Spinal cord (tissue), 10 donors: ENCODE measurements around the gene DNAI4. TPM values are rescaled to one million over a fixed set of nuclear protein-coding genes. Genes with fewer than 3 reads are reported as not detected.
A peak's percentile ranks its signal among the peaks of the same experiment; 100 is the strongest.

ENCODE experiments used
- DNase-seq, 6 donors: peaks; one replicate each; pipeline versions ENCODE4 v3.0.0 to v3.0.0-alpha.2; 2013 to 2015; ENCODE audit warnings: low spot score in 6 of 6, low read depth in 4 of 6
- H3K27ac ChIP-seq: one replicate; pipeline ENCODE4 v1.5.1; 2013; ENCODE audit warnings: low read depth, low read length, control low read depth
- H3K27me3 ChIP-seq: one replicate; pipeline ENCODE4 v1.6.1; 2013; ENCODE audit warnings: low read length; ENCODE audit not compliant: control insufficient read depth, insufficient read depth
- H3K36me3 ChIP-seq: one replicate; pipeline ENCODE4 v1.6.1; 2013; ENCODE audit warnings: low read length; ENCODE audit not compliant: control insufficient read depth, insufficient read depth
- H3K4me1 ChIP-seq: one replicate; pipeline ENCODE4 v1.6.1; 2013; ENCODE audit warnings: low read length; ENCODE audit not compliant: control insufficient read depth, insufficient read depth
- H3K4me3 ChIP-seq: one replicate; pipeline ENCODE4 v1.5.1; 2013; ENCODE audit warnings: low read depth, low read length, control low read depth
- H3K9me3 ChIP-seq: one replicate; pipeline ENCODE4 v1.6.1; 2013; ENCODE audit warnings: low read length; ENCODE audit not compliant: control insufficient read depth, insufficient read depth
- WGBS: methylation state at CpG from one replicate; pipeline ENCODE4 v1.1.5; 2013; ENCODE audit warnings: missing lambda C conversion rate; ENCODE audit not compliant: insufficient coverage; 5-methylcytosine and 5-hydroxymethylcytosine counted together
- polyA plus RNA-seq, 2 donors: library from polyadenylated mRNA; unstranded; fragments of 120-200 nt; gene quantifications; one replicate each; pipeline ENCODE4 v1.2.1, GENCODE V29; 2013; ENCODE audit not compliant: insufficient read length in 2 of 2
- total RNA-seq, 2 donors: library from RNA; depleted of rRNA in 1 of 2; stranded (reverse); fragments of 120-200 nt in 1 of 2; fragments of >200 nt in 1 of 2; gene quantifications; one replicate each; pipeline versions ENCODE4 v1.2.3 to v1.2.4, GENCODE V29; 2013 to 2014
- donor health status: healthy.

DNAI4 gene
- total and polyA plus RNA-seq, 4 donors = 10.0 to 71.8 (median 26.6) TPM

- Histone ChIP-seq H3K4me3 (no peak overlapping the region), H3K4me1 (no peaks in the 10 kb centered on the region), H3K36me3 (peaks cover 4% of the 10 kb centered on the region), H3K9me3 (no peaks in the 10 kb centered on the region), H3K27me3 (no peaks in the 10 kb centered on the region), H3K27ac (no peak overlapping the region)
- DNase-seq = no peak
- WGBS = 100% methylated on average over 2 of the region's 5 CpGs
Measured at GRCh38 chr1:66943361-66943969, 18.8 kb upstream of the DNAI4 start.

GRCh38 chr1:66940981-66941380, 16.3 kb upstream of the DNAI4 start:
- H3K27ac ChIP-seq = no peak overlapping the region
- H3K27me3 ChIP-seq = no peaks in the 10 kb centered on the region
- no CpG with 5 or more reads among the region's 1 CpG for WGBS
- no peak overlapping the region for H3K4me3 ChIP-seq
- no peaks in the 10 kb centered on the region for H3K4me1 ChIP-seq
- H3K9me3 ChIP-seq = no peaks in the 10 kb centered on the region
- DNase-seq = no peak
- peaks cover 4% of the 10 kb centered on the region for H3K36me3 ChIP-seq

DNA sequence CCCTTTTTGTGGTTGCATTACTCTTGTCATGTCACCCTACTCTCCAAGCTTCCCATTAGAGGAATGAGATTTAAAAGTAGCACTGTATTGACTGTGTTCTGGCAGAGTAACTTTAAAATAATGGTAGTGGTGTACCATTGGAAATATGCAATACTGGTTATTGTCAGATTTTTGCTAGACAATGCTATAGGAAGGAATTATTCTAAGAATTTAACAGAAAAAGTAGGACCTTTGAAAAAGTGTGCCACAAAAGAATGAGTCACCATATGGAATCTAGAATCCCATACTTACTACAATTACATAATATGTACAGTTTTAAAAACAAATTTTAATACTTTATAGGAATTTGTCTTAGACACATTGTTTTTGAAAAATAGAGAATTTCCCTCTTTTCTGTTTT, 14.0 kb upstream of the DNAI4 start:
- Histone ChIP-seq H3K4me1 (no peaks in the 10 kb centered on the region), H3K27me3 (no peaks in the 10 kb centered on the region), H3K4me3 (no peak overlapping the region), H3K9me3 (no peaks in the 10 kb centered on the region), H3K36me3 (no peaks in the 10 kb centered on the region), H3K27ac (no peak overlapping the region)
- DNase-seq = no peak

- WGBS = no CpG with 5 or more reads among the region's 1 CpG
- no peak overlapping the region for H3K4me3 ChIP-seq
- H3K27me3 ChIP-seq = no peaks in the 10 kb centered on the region
- no peaks in the 10 kb centered on the region for H3K36me3 ChIP-seq
- H3K4me1 ChIP-seq = no peaks in the 10 kb centered on the region
- no peak for DNase-seq
- no peaks in the 10 kb centered on the region for H3K9me3 ChIP-seq
- H3K27ac ChIP-seq = no peak overlapping the region
Measured at GRCh38 chr1:66937529-66938234, 13.0 kb upstream of the DNAI4 start.

DNA sequence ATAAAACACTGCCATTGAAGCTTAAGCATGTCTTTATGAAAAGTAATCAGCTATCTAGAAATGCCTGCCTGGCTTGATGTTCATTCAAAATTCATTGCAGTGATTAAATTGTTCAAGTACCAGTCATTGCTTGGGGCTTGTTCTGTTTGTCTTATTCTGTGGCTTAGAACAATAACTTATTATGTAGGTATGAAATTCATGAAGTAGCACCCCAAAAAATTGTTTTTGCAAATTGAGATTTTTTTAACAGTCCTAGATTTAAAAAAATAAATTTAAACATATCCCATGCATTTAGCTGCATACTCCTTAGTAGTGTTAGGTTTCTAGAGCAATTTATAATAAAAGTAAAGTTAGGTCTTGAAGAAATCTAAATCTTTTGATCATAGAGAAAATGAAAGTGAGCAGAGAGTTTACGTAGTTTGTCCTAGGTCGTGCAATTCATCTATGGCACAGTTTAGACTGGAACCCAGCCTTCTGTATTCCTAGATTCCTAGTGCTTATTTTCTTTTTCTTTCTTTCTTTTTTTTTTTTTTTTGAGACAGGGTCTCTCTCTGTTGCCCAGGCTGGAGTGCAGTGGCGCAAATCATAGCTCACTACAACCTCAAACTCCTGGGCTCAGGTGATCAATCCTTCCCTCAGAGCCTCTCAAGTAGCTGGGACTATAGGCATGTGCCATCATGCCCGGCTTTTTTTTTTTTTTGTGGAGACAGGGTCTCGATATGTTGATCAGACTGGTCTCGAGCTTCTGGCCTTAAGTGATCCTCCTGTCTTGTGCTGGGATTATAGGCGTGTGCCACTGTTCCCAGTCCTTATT, 9.4 kb upstream of the DNAI4 start:
- WGBS = no CpG with 5 or more reads among the region's 7 CpGs
- no peaks in the 10 kb centered on the region for H3K36me3 ChIP-seq
- no peaks in the 10 kb centered on the region for H3K4me1 ChIP-seq
- no peak for DNase-seq
- no peak overlapping the region for H3K4me3 ChIP-seq
- no peaks in the 10 kb centered on the region for H3K27me3 ChIP-seq
- no peak overlapping the region for H3K27ac ChIP-seq
- H3K9me3 ChIP-seq = no peaks in the 10 kb centered on the region

DNA sequence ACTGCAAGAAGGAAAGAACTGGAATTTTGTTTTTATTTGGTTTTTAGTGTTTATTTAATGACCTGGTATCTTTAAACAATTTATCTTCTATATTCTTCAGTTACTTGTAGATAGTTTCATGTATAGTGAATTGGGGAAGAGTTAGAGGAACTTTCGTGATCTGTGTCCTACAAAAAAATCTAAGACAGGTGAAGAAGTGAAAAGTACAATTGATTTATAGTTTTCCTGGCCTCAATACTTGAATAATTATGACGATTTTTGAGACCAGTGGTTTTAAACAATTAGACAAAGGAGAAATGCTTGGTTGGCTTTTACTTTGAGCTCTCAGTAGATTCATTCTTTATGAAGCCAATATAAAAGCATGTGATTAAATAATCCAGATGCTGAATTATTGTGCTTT, 7.6 kb upstream of the DNAI4 start:
- H3K27me3 ChIP-seq = no peaks in the 10 kb centered on the region
- H3K27ac ChIP-seq = no peak overlapping the region
- WGBS = 71% methylated on average over 2 of the region's 2 CpGs
- no peak for DNase-seq
- H3K9me3 ChIP-seq = no peaks in the 10 kb centered on the region
- no peaks in the 10 kb centered on the region for H3K36me3 ChIP-seq
- no peaks in the 10 kb centered on the region for H3K4me1 ChIP-seq
- H3K4me3 ChIP-seq = no peak overlapping the region

- WGBS = 46% methylated on average over 4 of the region's 4 CpGs
- Histone ChIP-seq H3K4me3 (peak overlapping the region; percentile 91), H3K27ac (no peak overlapping the region), H3K4me1 (no peaks in the 10 kb centered on the region), H3K36me3 (no peaks in the 10 kb centered on the region), H3K9me3 (no peaks in the 10 kb centered on the region), H3K27me3 (no peaks in the 10 kb centered on the region)
- DNase-seq = no peak
Measured at GRCh38 chr1:66931590-66931989, 6.9 kb upstream of the DNAI4 start.

- Histone ChIP-seq H3K4me3 (peak overlapping the region; percentile 91), H3K9me3 (no peaks in the 10 kb centered on the region), H3K36me3 (no peaks in the 10 kb centered on the region), H3K4me1 (no peaks in the 10 kb centered on the region), H3K27me3 (no peaks in the 10 kb centered on the region), H3K27ac (peak overlapping the region; percentile 94)
- WGBS = 0% methylated on average over 1 of the region's 6 CpGs
- DNase-seq = no peak
Measured at GRCh38 chr1:66930823-66931174, 6.1 kb upstream of the DNAI4 start.

- Histone ChIP-seq H3K36me3 (no peaks in the 10 kb centered on the region), H3K4me1 (no peaks in the 10 kb centered on the region), H3K27ac (peak overlapping the region; percentile 94), H3K27me3 (no peaks in the 10 kb centered on the region), H3K9me3 (no peaks in the 10 kb centered on the region), H3K4me3 (peak overlapping the region; percentile 91)
- under 1% methylated on average over 69 of the region's 83 CpGs for WGBS
- peak; percentile 79 to 98 (median 91) for DNase-seq
Measured at GRCh38 chr1:66929999-66930822, 5.6 kb upstream of the DNAI4 start.
